D721Med (cell line): ENCODE measurements around the gene GLRX5.
A peak's percentile ranks its signal among the peaks of the same experiment; 100 is the strongest.

Source experiments
- DNase-seq: peaks from one replicate; pipeline ENCODE4 v3.0.0; 2011; ENCODE audit warnings: low spot score; ENCODE audit not compliant: insufficient read length
- FAIRE-seq: peaks from 2 replicates; lab custom pipeline; 2011; peaks lifted over from hg19 to GRCh38; lab: Jason Lieb, UNC
- CTCF ChIP-seq: IDR thresholded peaks from 2 replicates; pipeline ENCODE4 v1.5.1; 2012; ENCODE audit warnings: mild to moderate bottlenecking, control low read depth; ENCODE audit not compliant: insufficient read depth; ENCODE audit errors: missing control alignments

Gene GLRX5

GRCh38 chr14:95513291-95513690 lies 21.6 kb upstream of the GLRX5 start:
- FAIRE-seq (no peak), DNase-seq (no peak)
- TF ChIP-seq CTCF = no peak

- DNase-seq (no peak), FAIRE-seq (no peak)
- no peak for TF ChIP-seq CTCF
These were observed 20.4 kb upstream of the GLRX5 start for GRCh38 chr14:95514131-95515079.

- FAIRE-seq = no peak
- no peak for DNase-seq
- TF ChIP-seq CTCF = no peak
These were observed 19.8 kb upstream of the GLRX5 start for GRCh38 chr14:95515080-95515489.

- TF ChIP-seq CTCF = no peak
- DNase-seq (peak; percentile 87), FAIRE-seq (no peak)
These were observed 19.0 kb upstream of the GLRX5 start for GRCh38 chr14:95515596-95516552.

- TF ChIP-seq CTCF = no peak
- FAIRE-seq = no peak
- peak; percentile 68 for DNase-seq
These were observed 18.2 kb upstream of the GLRX5 start, which contains the start of gene SYNE3 for GRCh38 chr14:95516554-95517181. TSS of gene SYNE3 (minus strand) at chr14:95516650. CDS start at chr14:95475821, 40,829 bp downstream.

GRCh38 chr14:95518045-95518751 lies 16.7 kb upstream of the GLRX5 start:
- DNase-seq (no peak), FAIRE-seq (no peak)
- no peak for TF ChIP-seq CTCF
